ENCODE data around the gene PPP1R18. TPM values are rescaled to one million over a fixed set of nuclear protein-coding genes. Genes with fewer than 3 reads are reported as not detected.
A peak's percentile ranks its signal among the peaks of the same experiment; 100 is the strongest.
"Not testable (repeated sequence)": the region's sequence is repeated elsewhere in the genome, so short reads cannot be mapped to it uniquely, and the experiment has no call there.

Gene PPP1R18
- total and polyA plus RNA-seq, 9 of the 15 experiments (the other 6 are each of a cell fraction or from before 2014, with no cell fraction given) = 12.0 to 99.2 (median 42.6) TPM

GRCh38 chr6:30670760-30671527 lies 15.5 kb downstream of the PPP1R18 start (continued):
- TF ChIP-seq BHLHE40 (IDR thresholded peaks at IDR 0.05; ENCODE audit: low read length) = no peak
- no peak for TF ChIP-seq TGIF2 (CRISPR knock-in tag; IDR thresholded peaks at IDR 0.05)
- TF ChIP-seq RNF219 (CRISPR knock-in tag; IDR thresholded peaks at IDR 0.05) = no peak

- Histone ChIP-seq H3K4me1 (replicated peaks in 1 of 2; ENCODE audit: control insufficient read depth in 2 of 2, insufficient read depth in 2 of 2, low read length in 2 of 2) (peaks cover 7 to 13% of the 10 kb centered on the region in 2 experiments), H3K36me3 (ENCODE audit: control insufficient read depth, insufficient read depth, low read length) (peaks cover 83% of the 10 kb centered on the region), H3K27ac (ENCODE audit: extremely low read depth, low read depth, low read length) (peak overlapping the region; percentile 39; the same call in 2 of the 3 replicates)
- ATAC-seq (peak; percentile 49; the same call in 1 of the 3 replicates), FAIRE-seq (peak; percentile 58), DNase-seq (ENCODE audit: extremely low read depth in 1 of 4, low spot score in 3 of 4) (peak in 3 of 4 experiments; percentile 39 to 67 (median 56))
- intact Hi-C loops (cut with micrococcal nuclease); H3K4me3 ChIP-seq; H3K9me1 ChIP-seq (ENCODE audit: control insufficient read depth, insufficient read depth, low read length); H3K9me3 ChIP-seq (replicated peaks; ENCODE audit: control insufficient read depth, insufficient read depth, low read depth, low read length); in situ Hi-C loops (cut with MboI); BruUV-seq (replicated peaks); H4K20me1 ChIP-seq (replicated peaks; ENCODE audit: control insufficient read depth, insufficient read depth, low read length); H3K27me3 ChIP-seq (ENCODE audit: control insufficient read depth in 2 of 2, insufficient read depth in 2 of 2, low read length in 2 of 2); H2AFZ ChIP-seq (ENCODE audit: low read depth, low read length); H3K9ac ChIP-seq (ENCODE audit: insufficient read depth in 1 of 2, low read depth in 2 of 2, low read length in 2 of 2); H3K4me2 ChIP-seq (ENCODE audit: insufficient read depth, low read length); H3K79me2 ChIP-seq (ENCODE audit: control insufficient read depth, insufficient read depth, low read length); TF ChIP-seq CEBPG (CRISPR knock-in tag; IDR thresholded peaks at IDR 0.05); JUN (CRISPR knock-in tag; IDR thresholded peaks at IDR 0.05; ENCODE audit: borderline replicate concordance); ATF3 (CRISPR knock-in tag; conservative IDR thresholded peaks at IDR 0.05): not testable (repeated sequence)
- 80% methylated on average over 2 of the region's 2 CpGs for WGBS (ENCODE audit: insufficient coverage, low coverage, missing lambda C conversion rate)
- ChIA-PET POLR2A (interaction anchor here (0.6 to 1.2 kb wide), 2 partner anchors 25 to 122 kb away, joined by 4 to 5 read pairs; no protein-coding TSS in a partner anchor), CTCF (ENCODE audit: low intra/inter-chr PET ratio) (interaction anchor here (0.5 kb wide), 1 partner anchor 214 kb away, joined by 3 read pairs; no protein-coding TSS in a partner anchor)
- TF ChIP-seq ZEB2 (IDR thresholded peaks at IDR 0.05) (0 out of 2 replicates have a peak, but pooled peaks have one; percentile 57), ARID1B (IDR thresholded peaks at IDR 0.05) (peak; percentile 47; the same call in 1 of the 2 replicates), JUND (IDR thresholded peaks at IDR 0.05; ENCODE audit: borderline replicate concordance, low read depth, low read length) (peak; percentile 80), JUND (tag; IDR thresholded peaks at IDR 0.05; ENCODE audit: borderline replicate concordance, low read depth, low read length) (0 out of 3 replicates have a peak, but pooled peaks have one; percentile 44), CEBPG (tag; conservative IDR thresholded peaks at IDR 0.05 in 1 of 2, IDR thresholded peaks at IDR 0.05 in 1 of 2) (0 out of 4 replicates have a peak, but pooled peaks of 1 of the 2 experiments have one; percentile 13), JUN (IDR thresholded peaks at IDR 0.05; ENCODE audit: borderline replicate concordance, low read depth, low read length) (peak; percentile 43; the same call in 1 of the 2 replicates), ATF7 (IDR thresholded peaks at IDR 0.05) (peak; percentile 88), ZNF263 (CRISPR knock-in tag; IDR thresholded peaks at IDR 0.05; ENCODE audit: borderline replicate concordance) (peak; percentile 22; the same call in 1 of the 2 replicates), EGR1 (conservative IDR thresholded peaks at IDR 0.05) (peak; percentile 90), CREM (IDR thresholded peaks at IDR 0.05; ENCODE audit: low read depth) (peak; percentile 42; the same call in 1 of the 2 replicates), ATF3 (IDR thresholded peaks at IDR 0.05) (peak; percentile 96), CBFA2T3 (IDR thresholded peaks at IDR 0.05) (0 out of 2 replicates have a peak, but pooled peaks have one; percentile 5), KDM1A (IDR thresholded peaks at IDR 0.05) (peak in 1 of 2 experiments; percentile 48; a peak in 2 of 4 replicates)
Observed at GRCh38 chr6:30666300-30666699, 20.1 kb downstream of the PPP1R18 start.
